HG03097 (cell line): ENCODE results near the gene UNC45B.
"Not testable (repeated sequence)": the region's sequence is repeated elsewhere in the genome, so short reads cannot be mapped to it uniquely, and the experiment has no call there.

Source experiments
- ATAC-seq: cut with Tn5 transposase; IDR thresholded peaks from one replicate; pipeline ENCODE4 v1.9.1; 2021; ENCODE audit not compliant: unreplicated experiment, low FRiP score

The UNC45B gene

GRCh38 chr17:35147375-35147905, at the start of gene UNC45B:
TSS of gene UNC45B (plus strand) at chr17:35147817. CDS start at chr17:35148264, 447 bp downstream.
- ATAC-seq, result no peak

GRCh38 chr17:35099908-35100307, 47.7 kb upstream of the UNC45B start:
- no peak for ATAC-seq

DNA sequence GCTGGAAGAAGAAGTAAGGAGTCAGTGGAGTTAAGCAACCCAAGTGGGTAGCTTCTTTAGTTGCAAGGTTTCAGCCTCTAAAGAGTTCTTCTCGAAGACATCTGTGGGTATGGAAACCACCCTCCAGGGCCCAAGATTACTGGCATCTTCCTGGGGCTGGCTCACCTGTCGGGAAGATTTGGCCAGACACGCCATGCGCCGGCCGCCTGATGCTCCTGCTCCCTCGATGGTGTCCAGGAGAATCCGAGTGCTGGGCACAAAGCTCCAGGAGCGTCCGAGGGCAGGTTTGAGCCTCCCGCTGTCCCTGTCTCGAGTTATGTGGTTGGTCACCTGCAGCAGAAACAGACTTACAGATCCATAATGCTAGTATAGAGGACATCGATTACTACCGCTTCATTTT, 46.6 kb upstream of the UNC45B start:
- ATAC-seq, result no peak

- ATAC-seq, result no peak
These were observed 45.9 kb upstream of the UNC45B start for GRCh38 chr17:35101725-35102124.

- no peak for ATAC-seq
These were observed 44.3 kb upstream of the UNC45B start for GRCh38 chr17:35103271-35103670.

- no peak for ATAC-seq
These were observed 42.7 kb upstream of the UNC45B start for GRCh38 chr17:35104844-35105450.

DNA sequence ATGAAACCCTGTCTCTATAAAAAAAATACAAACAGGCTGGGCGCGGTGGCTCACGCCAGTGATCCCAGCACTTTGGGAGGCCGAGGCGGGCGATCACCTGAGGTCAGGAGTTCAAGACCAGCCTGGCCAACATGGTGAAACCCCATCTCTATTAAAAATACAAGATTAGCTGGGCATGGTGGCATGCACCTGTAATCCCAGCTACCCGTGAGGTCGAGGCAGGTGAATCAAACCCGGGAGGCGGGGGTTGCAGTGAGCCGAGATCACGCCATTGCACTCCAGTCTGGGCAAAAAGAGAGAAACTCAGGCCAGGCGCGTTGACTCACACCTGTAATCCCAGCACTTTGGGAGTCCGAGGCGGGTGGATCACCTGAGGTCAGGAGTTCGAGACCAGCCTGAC, 36.8 kb upstream of the UNC45B start:
- not testable (repeated sequence) for ATAC-seq

DNA sequence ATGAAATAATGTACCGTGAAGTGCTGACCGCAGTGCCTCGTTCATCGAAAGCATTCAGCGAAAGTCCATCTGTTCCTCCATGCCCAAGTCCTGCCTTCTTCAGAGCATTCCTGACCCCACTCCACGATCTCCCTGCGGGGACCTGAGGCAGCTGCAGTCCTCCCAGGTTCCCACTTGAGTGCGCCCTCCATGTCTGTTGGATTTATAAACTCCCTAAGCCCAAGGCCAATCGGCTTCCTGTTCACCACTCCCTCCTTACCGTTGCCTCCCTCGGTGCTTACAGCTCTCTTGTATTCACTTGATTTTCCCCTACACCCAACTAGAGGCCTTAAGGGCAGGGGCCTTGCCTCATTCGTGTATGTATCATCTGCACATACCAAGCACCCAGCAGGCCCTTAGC, 30.8 kb upstream of the UNC45B start:
- no peak for ATAC-seq

DNA sequence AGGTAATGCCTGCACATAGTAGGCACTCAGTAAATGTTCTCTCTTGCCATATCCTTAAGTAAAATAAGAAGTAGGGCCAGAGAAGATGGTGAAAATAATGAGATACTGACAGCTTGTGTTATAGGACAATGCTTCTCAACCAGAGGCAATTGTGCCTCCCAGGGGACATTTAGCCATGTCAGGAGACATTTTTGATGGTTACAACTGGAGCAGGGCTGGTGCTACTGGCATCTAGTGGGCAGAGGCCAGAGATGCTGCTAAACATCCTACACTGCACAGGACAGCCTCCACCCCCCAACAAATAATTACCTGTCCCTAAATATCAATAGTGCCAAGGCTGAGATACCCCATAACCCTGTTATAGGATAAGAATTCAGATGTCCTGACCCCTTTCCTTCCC, 29.6 kb upstream of the UNC45B start:
- ATAC-seq, result no peak

DNA sequence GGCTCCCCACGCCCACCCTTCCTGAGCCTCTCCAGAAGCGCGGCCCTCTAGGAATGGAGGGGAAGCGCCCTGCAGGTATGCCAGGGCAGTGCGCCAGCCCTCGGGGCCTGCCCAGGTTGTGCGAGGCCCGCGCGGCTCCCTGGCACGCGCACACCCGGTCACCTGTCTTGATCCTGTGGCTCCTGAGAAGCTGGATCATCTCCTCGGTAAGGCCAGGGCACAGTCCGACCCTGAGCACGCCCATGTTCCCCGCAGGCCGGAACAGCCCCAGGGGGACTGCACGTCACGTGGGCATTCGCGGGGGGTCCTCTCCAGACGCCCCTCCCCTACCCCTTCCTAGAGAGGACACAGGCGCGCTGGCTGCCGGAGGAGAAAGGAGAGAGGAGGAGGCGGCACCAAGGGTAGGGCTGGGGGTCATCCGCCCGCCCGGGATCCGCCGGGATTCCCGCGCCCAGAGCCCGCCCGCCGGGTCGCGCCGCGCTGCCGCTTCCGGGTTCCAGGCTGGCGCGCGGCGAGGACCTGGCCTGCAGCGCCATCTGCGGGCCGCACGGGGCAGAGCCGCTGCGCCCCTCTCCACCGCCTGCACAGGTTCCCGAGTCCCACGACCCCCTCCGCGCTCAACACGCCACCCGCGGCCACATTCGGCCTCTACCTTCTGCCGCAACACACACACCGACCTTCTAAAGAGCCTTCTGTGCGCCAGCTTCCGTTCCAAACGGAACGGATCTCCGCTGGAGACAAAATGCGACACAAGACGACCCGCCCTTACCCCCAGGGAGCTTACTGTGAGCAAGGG, 28.0 kb upstream of the UNC45B start, which contains the start of gene RAD51D:
Gene RAD51D, minus strand, starts transcription at position 491 of the 796 bp plus-strand sequence. Its CDS starts 247 bp downstream, at position 244.
- peak; percentile 85 for ATAC-seq

DNA sequence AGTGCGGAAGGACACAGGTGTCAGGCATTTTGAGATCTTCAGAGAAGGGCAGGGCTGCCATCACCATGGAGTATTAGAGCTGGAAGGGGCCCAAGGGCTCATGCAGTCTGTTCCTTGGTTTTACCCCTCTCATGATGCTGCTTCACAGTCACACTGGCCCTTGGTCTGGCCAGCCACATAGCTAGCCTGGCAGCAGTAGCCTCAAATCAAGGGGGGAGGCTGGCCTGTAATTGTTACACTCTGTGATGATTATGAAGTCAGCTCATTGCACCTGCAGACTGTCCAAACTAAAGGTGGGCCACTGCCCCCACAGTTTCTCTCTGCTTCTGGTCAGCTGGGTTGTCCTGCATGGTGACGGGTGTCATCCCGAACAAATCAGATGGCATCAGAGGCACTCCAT, 26.3 kb upstream of the UNC45B start, which contains the start of gene FNDC8:
Gene FNDC8, plus strand, starts transcription at position 301 of the 400 bp plus-strand sequence. Its CDS starts 79 bp downstream, at position 380.
- no peak for ATAC-seq

DNA sequence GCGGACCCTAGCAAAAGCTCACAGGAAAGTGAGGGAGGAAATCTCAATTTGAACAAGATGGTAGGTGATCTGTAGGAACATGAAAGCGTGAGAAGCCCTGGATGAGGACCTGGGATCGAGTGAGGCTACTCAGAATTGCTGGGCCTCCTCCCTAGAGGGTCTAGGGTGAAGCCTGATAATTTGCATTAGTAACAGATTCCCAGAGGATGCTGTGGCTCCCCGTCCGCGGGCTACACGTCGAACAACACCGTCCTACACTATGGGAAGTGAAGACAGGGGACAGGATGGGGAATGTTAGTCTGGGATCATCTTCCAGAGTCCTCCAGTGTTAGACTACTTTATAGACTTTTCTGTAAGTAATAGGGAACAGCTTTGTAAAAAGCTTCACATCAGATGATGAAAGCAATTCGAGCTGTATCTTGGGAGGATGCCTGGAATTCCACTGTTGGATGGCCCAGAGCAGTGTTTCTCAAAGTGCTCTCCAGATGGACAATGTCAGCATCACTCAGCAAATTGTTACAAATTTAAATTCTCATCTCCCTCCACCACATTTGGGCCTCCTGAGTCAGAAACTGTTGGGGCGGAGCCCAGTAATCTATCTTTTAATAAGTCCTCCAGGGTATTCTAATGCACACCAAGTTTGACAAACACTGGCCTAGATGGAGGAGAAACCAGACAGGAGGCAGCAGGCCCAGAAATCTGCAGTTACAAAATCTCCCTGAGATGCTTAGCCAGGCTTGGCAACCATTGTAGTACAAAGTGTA, 19.7 kb upstream of the UNC45B start:
- ATAC-seq, result no peak

- no peak for ATAC-seq
These were observed 18.3 kb upstream of the UNC45B start for GRCh38 chr17:35129154-35129972.

DNA sequence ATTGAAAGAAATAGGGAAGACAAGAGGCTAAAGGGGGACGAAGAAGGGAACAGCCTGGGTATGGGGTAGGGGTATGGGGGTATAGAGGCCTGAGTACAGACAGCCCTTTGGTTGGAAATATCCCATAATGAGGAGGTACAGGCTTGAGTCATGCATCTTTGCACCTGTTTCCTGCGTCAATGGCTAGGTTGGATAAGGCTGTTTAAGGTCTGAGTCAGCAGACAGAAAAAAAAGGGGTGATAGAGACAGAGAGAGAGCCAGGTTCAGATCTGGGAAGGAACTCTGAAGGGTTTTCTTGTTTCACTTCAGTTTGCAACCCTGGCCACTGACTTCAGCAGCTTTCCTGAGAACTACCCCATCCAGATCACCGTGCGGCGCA, 17.7 kb upstream of the UNC45B start:
- no peak for ATAC-seq

DNA sequence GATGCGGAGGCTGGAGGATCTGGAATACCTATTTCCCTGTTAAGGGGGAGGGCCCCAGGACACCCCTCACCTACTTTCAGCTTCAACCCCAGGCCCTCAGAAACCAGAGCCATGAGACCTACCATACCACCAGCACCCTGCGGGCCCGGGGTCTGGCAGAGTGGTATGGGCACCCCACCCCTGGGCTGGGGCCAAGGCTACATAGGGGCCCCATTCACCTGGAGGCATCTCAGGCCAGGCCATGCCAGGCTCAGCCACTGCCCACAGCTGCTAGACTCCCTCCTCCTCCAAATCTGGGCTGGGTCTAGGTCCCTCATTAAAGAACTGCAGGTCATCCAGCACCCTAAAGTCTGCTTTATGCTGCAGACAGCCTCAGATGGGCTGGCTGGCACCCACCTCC, 17.2 kb upstream of the UNC45B start:
- ATAC-seq, result no peak

- no peak for ATAC-seq
These were observed 15.5 kb upstream of the UNC45B start for GRCh38 chr17:35132099-35132498.

GRCh38 chr17:35132816-35133550, 14.6 kb upstream of the UNC45B start:
- no peak for ATAC-seq

- no peak for ATAC-seq
These were observed 12.3 kb upstream of the UNC45B start for GRCh38 chr17:35135322-35135721.

- no peak for ATAC-seq
These were observed 9.4 kb upstream of the UNC45B start for GRCh38 chr17:35138218-35138617.
